Breast epithelium (tissue), 3 donors: ENCODE measurements around the gene CFL2.

ENCODE experiments used
- POLR2A ChIP-seq: fragments of 450-650 bp; IDR thresholded peaks from one replicate; pipeline ENCODE4 v1.6.1; 2016; ENCODE audit warnings: antibody characterized with exemption, mild to moderate bottlenecking, moderate library complexity
- POLR2AphosphoS5 ChIP-seq, 3 donors: sonication (generic); formaldehyde crosslinking; IDR thresholded peaks; one replicate each; pipeline ENCODE4 v1.6.1; 2017; ENCODE audit warnings: antibody characterized with exemption in 3 of 3
- TF ChIP-seq, protein P1 (sequence below), 3 donors: fragments of 450-650 bp; IDR thresholded peaks; one replicate each; pipeline ENCODE4 v1.5.1; 2016 to 2017; ENCODE audit warnings: antibody characterized with exemption in 3 of 3, mild to moderate bottlenecking in 3 of 3, moderate library complexity in 3 of 3

DNA sequence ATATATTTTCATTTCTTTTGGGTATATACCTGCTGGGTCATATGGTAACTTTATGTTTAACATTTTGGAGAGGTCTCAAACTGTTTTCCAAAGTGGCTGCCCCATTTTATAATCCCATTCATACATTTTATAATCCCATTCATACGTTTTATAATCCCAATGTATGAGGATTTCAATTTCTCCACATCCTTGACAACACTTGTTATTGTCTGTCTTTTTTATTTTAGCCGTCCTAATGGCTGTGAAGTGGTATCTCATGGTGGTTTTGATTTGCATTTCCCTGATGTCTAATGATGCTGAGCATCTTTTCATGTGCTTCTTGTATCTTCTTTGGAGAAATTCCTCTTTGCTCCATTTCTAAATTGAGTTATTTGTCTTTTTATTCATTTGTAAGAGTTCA is 6.7 kb upstream of the CFL2 start:
- TF ChIP-seq, protein P1, sequence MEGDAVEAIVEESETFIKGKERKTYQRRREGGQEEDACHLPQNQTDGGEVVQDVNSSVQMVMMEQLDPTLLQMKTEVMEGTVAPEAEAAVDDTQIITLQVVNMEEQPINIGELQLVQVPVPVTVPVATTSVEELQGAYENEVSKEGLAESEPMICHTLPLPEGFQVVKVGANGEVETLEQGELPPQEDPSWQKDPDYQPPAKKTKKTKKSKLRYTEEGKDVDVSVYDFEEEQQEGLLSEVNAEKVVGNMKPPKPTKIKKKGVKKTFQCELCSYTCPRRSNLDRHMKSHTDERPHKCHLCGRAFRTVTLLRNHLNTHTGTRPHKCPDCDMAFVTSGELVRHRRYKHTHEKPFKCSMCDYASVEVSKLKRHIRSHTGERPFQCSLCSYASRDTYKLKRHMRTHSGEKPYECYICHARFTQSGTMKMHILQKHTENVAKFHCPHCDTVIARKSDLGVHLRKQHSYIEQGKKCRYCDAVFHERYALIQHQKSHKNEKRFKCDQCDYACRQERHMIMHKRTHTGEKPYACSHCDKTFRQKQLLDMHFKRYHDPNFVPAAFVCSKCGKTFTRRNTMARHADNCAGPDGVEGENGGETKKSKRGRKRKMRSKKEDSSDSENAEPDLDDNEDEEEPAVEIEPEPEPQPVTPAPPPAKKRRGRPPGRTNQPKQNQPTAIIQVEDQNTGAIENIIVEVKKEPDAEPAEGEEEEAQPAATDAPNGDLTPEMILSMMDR (IDR thresholded peaks at IDR 0.05): no peak
- TF ChIP-seq POLR2A: no peak
- TF ChIP-seq POLR2AphosphoS5 (IDR thresholded peaks at IDR 0.05): no peak
